ENCODE measurements around the gene RPL13.
A peak's percentile ranks its signal among the peaks of the same experiment; 100 is the strongest.

RPL13 gene

GRCh38 chr16:89600427-89600826 lies 39.9 kb downstream of the RPL13 start:
- no peak for DNase-seq

- no peak for DNase-seq
Observed at GRCh38 chr16:89600956-89601355, 40.5 kb downstream of the RPL13 start.

- no peak for DNase-seq
Observed at GRCh38 chr16:89601906-89602272, 41.4 kb downstream of the RPL13 start.

- peak; percentile 23 for DNase-seq
Observed at GRCh38 chr16:89602273-89602951, 41.9 kb downstream of the RPL13 start.

- no peak for DNase-seq
Observed at GRCh38 chr16:89602952-89603590, 42.6 kb downstream of the RPL13 start.

- DNase-seq, result no peak
Observed at GRCh38 chr16:89604764-89605163, 44.3 kb downstream of the RPL13 start.

GRCh38 chr16:89605186-89605970 lies 44.9 kb downstream of the RPL13 start:
- no peak for DNase-seq

GRCh38 chr16:89606006-89606405 lies 45.5 kb downstream of the RPL13 start:
- no peak for DNase-seq

- no peak for DNase-seq
Observed at GRCh38 chr16:89607453-89607852, 47.0 kb downstream of the RPL13 start.

GRCh38 chr16:89607937-89608740 lies 47.7 kb downstream of the RPL13 start:
- no peak for DNase-seq

GRCh38 chr16:89610108-89610453 lies 49.6 kb downstream of the RPL13 start:
- no peak for DNase-seq

- DNase-seq, result no peak
Observed at GRCh38 chr16:89612415-89613166, 52.1 kb downstream of the RPL13 start.

- DNase-seq, result no peak
Observed at GRCh38 chr16:89613231-89613953, 52.9 kb downstream of the RPL13 start, which contains the start of gene DPEP1. DPEP1 (plus strand) TSS chr16:89613642; CDS start chr16:89630411, 16,769 bp downstream.

GRCh38 chr16:89613954-89614459 lies 53.5 kb downstream of the RPL13 start:
- DNase-seq, result no peak
